NB4 (cell line): ENCODE data around the gene MTR.
A peak's percentile ranks its signal among the peaks of the same experiment; 100 is the strongest.

Experiments
- DNase-seq: peaks from one replicate; pipeline ENCODE4 v3.0.0; 2010; ENCODE audit warnings: low read depth
- H3K4me3 ChIP-seq: one replicate; pipeline ENCODE4 v1.5.1; 2011; ENCODE audit warnings: mild to moderate bottlenecking, low read depth, low read length, moderate library complexity
- CTCF ChIP-seq: IDR thresholded peaks from one replicate; pipeline ENCODE4 v1.5.1; 2012; ENCODE audit warnings: low read depth, low read length
- MAX ChIP-seq: IDR thresholded peaks from 2 replicates; pipeline ENCODE4 v1.6.1; 2011; ENCODE audit warnings: low read depth, low read length
- MYC ChIP-seq: IDR thresholded peaks from 2 replicates; pipeline ENCODE4 v1.6.1; 2011; ENCODE audit warnings: low read depth, low read length
- POLR2A ChIP-seq: IDR thresholded peaks from 2 replicates; pipeline ENCODE4 v1.6.1; 2011; ENCODE audit warnings: mild to moderate bottlenecking; ENCODE audit not compliant: insufficient read length; ENCODE audit errors: extremely low read depth

The MTR gene

GRCh38 chr1:236864211-236864610 lies 69.1 kb downstream of the MTR start:
- H3K4me3 ChIP-seq: no peak overlapping the region
- DNase-seq: no peak
- TF ChIP-seq POLR2A (no peak), MAX (no peak), CTCF (no peak), MYC (no peak)

- no peak for DNase-seq
- H3K4me3 ChIP-seq: no peak overlapping the region
- TF ChIP-seq MAX: no peak
- TF ChIP-seq POLR2A: no peak
- TF ChIP-seq CTCF: no peak
- TF ChIP-seq MYC: no peak
These were observed 70.1 kb downstream of the MTR start for GRCh38 chr1:236864996-236865817.

GRCh38 chr1:236865818-236866155 lies 70.7 kb downstream of the MTR start:
- H3K4me3 ChIP-seq: no peak overlapping the region
- TF ChIP-seq MAX: no peak
- DNase-seq: no peak

- DNase-seq: peak; percentile 73
- TF ChIP-seq CTCF (peak; percentile 82), MYC (no peak), POLR2A (no peak), MAX (peak; percentile 80)
- no peak overlapping the region for H3K4me3 ChIP-seq
These were observed 73.8 kb downstream of the MTR start for GRCh38 chr1:236868625-236869467.

- H3K4me3 ChIP-seq: no peak overlapping the region
- no peak for DNase-seq
- no peak for TF ChIP-seq POLR2A
- TF ChIP-seq CTCF: no peak
- TF ChIP-seq MAX: no peak
- TF ChIP-seq MYC: no peak
These were observed 74.8 kb downstream of the MTR start for GRCh38 chr1:236869911-236870310.

- TF ChIP-seq MAX (0 out of 2 replicates have a peak, but pooled peaks have one; percentile 19), MYC (peak; percentile 32), CTCF (no peak), POLR2A (no peak)
- DNase-seq: peak; percentile 84
- no peak overlapping the region for H3K4me3 ChIP-seq
These were observed 75.6 kb downstream of the MTR start for GRCh38 chr1:236870721-236871120.
